C4-2B (cell line): ENCODE measurements around the gene RNF144B.

Experiments
- CTCF ChIP-seq: fragments of 450-650 bp; conservative IDR thresholded peaks from 2 replicates; pipeline ENCODE4 v1.5.1; 2017; ENCODE audit warnings: mild to moderate bottlenecking
- ZFX ChIP-seq: fragments of 450-650 bp; IDR thresholded peaks from 2 replicates; pipeline ENCODE4 v1.6.1; 2017

- TF ChIP-seq CTCF (no peak), ZFX (no peak)
Observed at GRCh38 chr6:18371656-18372055, 15.5 kb upstream of the RNF144B start.
